ENCODE data around the gene MAP4K2.
A peak's percentile ranks its signal among the peaks of the same experiment; 100 is the strongest.

The MAP4K2 gene

GRCh38 chr11:64754124-64754918 lies 48.7 kb downstream of the MAP4K2 start:
- no peak for DNase-seq (ENCODE audit: low read depth)

DNA sequence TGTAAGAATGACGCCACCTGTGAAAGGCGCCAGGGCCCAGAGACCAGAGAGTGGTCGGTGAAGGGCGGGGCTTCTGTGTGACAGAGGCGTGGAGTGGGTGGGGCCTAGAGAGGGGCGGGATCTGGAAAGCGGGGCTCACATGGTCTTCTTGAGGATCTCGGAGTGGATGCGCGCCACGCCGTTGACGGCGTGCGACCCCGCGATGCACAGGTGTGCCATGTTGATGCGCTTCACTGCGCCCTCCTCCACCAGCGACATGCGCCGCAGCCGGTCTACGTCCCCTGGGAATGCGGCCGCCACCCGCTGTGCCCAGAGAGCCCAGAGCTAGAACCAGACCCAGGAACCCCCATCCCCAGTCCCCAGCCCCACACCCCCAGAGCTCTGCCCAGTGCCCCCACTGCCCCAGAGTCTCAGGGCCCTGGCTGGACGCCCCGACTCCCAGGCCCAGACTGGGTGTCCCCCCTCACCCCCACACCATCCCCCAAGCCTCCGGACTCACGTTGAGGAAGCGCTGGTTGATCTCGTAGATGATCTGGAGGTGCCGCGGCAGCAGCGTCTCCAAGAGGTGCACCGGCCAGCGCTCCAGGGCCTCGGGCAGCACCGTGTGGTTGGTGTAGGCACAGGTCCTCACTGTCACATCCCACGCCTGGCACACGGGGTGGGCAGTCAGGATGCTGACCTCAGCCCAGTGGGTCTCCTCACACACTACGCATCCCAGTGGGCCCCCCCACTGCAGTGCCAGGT lies 49.5 kb downstream of the MAP4K2 start:
- DNase-seq (ENCODE audit: low read depth), result no peak

DNA sequence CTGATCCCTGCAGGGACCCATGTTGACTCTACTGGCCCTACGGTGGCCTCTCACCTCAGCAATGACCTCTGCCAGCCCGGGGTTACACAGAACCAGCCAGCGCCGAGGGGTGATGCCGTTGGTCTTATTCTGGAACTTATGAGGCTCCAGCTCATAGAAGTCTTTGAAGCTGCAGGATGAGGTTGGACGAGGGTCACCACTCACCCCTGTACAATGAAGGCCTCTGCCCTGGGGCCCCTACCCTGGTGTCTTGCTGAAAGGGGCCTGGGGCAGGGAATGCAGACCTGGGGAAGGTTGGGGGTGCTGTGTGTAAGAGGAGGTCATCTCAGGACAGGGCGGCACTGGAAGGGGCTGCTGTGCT lies 50.0 kb downstream of the MAP4K2 start:
- no peak for DNase-seq (ENCODE audit: low read depth)

DNA sequence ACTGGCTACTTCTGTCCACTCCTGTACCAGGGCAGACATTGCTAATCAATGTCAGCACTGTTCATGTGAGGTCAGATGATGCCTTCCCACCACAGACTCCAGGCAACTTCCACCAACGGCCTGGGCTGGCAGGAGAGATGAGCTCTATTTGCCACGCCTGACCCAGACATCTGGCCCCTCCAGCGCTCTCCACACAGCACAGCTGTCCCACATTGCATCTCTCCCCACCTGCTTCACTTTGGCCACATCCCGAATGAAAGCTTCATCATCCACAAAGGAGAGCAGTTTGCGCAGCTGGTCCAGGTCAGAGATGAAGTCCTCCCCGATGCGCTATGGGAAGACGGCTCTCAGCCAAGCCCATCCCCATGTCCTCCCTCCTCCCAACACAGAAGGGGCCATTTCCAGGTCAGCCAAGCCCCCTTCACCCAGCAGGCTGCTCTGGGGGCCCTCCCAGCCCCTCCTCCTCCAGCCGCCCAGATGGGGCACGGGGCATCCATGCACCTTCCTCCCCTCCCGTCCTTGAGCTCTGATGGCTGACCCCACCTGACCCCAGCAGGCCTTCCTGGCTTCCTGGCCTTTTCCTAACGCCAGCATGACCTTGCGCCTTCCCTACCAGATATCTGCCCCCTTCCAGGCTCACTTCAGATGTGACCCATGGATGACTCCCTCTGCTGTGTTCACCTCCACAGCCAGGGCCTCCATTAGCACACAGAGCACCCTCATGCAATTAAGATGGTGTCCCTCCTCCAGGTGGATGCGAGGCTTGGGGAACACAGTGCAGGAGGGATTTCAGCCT lies 50.6 kb downstream of the MAP4K2 start:
- DNase-seq (ENCODE audit: low read depth), result no peak

GRCh38 chr11:64751580-64751979 lies 51.4 kb downstream of the MAP4K2 start:
- DNase-seq (ENCODE audit: low read depth), result no peak

DNA sequence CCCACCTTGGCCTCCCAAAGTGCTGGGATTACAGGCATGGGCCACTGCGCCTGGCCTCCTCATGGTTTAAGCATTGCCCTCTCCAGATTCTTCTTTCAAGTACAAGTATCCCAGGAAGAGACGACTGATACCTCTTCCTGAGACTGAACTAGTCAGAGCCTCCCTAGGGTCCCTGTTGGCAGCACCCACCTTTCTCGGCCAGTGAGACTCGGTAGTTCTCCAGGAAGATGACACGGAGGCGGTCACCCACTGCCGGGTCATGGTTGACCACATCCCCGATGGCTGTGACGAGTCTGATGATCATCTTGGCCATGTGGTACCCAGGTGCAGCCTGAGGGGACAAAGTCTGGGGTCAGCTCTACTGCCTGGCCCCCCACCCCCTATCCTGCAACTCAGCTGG lies 51.9 kb downstream of the MAP4K2 start:
- no peak for DNase-seq (ENCODE audit: low read depth)

DNA sequence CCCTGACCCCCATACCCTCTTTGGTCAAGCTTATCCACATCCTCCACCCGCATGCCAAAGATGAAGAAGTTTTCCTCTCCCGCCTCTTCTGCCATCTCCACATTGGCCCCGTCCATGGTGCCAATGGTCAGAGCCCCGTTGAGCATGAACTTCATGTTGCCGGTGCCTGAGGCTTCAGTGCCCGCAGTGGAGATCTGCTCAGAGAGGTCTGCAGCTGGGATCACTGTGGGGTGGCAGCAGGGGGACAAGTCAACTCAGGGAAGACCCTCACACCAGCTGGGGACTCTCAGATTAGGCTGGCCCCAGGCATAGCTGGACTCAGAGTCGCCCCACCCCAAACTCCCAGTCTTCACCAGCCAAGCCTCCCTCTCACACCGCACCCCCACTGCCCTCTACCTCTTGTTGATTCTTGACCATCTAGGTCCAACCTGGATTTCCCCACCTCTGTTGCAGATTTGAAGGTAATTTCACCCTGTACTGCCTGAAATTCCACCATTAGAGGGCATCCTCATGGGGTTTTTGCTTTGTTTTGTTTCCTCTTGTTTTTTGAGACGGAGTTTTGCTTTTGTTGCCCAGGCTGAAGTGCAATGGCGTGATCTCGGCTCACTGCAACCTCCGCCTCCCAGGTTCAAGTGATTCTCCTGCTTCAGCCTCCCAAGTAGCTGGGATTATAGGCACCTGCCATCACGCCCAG lies 52.5 kb downstream of the MAP4K2 start:
- no peak for DNase-seq (ENCODE audit: low read depth)

- no peak for DNase-seq (ENCODE audit: low read depth)
Observed at GRCh38 chr11:64747961-64748665, 54.9 kb downstream of the MAP4K2 start.

DNA sequence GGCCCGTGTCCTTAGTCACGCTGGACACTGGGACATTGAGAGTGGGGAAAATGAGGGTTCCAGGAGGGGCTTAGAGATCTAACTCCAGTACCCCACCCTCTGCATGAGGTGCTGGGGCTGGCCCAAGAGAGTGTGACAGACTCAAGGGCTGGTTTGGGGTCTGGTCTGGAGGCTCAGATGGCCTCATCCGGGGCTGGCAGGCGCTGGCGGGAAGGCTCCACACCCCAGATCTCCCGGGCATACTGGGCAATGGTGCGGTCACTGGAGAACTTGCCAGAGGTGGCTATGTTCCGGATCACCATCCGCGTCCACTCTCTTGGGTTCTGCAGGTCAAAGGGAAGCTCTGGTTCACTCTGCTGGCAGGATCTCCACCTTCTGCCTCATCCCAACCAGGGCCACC lies 56.5 kb downstream of the MAP4K2 start:
- DNase-seq (ENCODE audit: low read depth), result no peak

DNA sequence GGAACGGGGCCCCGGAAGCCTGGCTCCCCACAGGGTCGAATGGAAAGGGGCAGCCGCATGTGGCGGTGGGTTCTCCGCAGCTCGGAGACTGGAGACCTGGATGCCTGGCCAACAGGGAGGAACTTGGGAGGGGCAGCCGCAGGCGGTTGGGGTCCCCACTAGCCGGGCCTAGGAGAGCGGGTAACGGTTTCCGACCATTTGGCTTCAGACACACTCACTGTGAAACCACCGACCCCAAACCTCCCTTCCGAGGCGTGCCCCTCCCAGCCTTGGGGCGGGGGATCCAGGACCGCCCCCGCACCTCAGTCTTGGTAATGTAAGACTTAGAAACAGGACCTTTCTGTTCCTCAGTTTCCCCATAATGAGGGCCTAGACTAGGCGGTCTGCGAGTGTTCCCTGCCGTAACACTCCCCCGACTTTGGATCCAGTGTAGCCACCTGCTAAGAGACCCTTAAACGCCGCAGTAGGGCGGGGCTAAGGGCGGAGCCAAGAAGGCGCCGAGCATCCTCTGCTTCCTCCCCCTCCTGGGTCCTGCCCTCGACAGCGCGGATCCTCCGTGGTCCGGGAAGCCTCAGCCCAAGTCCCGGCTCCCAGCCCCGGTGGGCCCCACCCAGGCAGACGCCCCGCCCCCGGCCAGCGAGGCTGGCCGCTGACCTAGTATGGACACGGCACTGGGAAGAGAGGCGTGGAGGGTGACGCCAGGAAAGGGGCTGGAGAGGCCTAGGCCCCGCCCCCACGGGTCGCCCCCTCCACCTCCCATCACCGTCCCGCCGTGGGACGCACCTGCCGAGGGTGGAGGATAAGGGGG lies 57.3 kb downstream of the MAP4K2 start:
- DNase-seq (ENCODE audit: low read depth), result peak; percentile 46

DNA sequence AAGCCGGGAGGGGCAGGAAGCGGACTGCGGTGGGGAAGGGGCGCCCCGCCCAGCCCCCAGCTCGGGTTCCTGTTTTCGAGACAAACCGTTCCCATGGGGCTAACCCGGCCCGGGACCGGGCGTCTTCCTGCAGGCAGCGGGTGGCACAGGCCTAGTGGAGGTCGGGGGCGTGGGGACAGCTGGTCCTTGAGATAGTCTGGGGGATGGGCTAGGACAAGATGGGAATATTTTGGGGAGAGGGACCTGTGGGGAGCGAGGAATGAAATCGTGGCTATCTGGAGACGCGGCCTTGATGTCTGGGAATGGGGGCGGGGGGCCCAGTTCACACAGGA lies 57.9 kb downstream of the MAP4K2 start:
- no peak for DNase-seq (ENCODE audit: low read depth)

GRCh38 chr11:64744544-64745188 lies 58.3 kb downstream of the MAP4K2 start:
- no peak for DNase-seq (ENCODE audit: low read depth)

GRCh38 chr11:64743591-64744543 lies 59.1 kb downstream of the MAP4K2 start, which contains the start of gene RASGRP2:
TSS of gene RASGRP2 (minus strand) at chr11:64744142. CDS start at chr11:64742866, 1,276 bp downstream.
- DNase-seq (ENCODE audit: low read depth), result peak; percentile 61

GRCh38 chr11:64742889-64743590 lies 60.0 kb downstream of the MAP4K2 start:
- peak; percentile 65 for DNase-seq (ENCODE audit: low read depth)

DNA sequence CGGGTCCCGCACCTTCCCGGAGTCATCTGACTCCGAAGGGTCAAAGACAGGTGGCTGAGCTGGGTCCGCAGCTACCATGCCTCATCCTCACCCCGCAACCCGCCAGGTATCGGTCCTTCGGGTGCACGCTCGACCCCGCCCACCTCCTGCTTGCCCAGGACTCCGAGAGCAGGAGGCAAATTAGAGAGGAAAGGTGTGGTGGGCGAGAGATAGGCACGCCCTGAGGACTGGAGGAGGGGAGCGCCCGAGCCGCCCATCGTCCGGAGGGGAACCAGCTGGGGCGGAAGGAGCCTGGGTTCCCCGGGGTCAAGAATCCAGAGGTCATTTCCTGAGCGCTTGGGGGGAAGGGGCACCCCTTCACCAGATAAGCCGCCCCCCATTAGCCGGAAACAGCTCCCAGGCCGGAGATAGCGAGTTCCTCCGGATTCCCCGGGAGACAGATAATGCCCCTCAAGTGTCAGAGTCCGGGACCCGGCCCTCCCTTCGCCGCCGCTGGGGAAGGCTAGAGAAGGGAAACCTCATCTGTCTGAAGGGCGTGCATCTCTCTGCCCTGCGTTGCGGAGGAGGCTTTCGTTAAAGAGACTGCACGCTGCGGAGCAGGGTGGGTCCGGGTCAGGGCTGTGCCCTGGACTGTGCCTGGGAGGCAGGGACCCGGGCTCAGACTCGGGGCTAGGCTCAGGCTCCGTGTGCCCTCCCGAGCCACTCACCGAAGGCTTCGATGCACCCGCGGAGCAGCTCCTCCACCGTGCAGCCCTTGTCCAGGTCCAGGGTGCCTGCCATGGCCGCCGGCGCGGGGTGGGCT lies 60.7 kb downstream of the MAP4K2 start:
- no peak for DNase-seq (ENCODE audit: low read depth)

DNA sequence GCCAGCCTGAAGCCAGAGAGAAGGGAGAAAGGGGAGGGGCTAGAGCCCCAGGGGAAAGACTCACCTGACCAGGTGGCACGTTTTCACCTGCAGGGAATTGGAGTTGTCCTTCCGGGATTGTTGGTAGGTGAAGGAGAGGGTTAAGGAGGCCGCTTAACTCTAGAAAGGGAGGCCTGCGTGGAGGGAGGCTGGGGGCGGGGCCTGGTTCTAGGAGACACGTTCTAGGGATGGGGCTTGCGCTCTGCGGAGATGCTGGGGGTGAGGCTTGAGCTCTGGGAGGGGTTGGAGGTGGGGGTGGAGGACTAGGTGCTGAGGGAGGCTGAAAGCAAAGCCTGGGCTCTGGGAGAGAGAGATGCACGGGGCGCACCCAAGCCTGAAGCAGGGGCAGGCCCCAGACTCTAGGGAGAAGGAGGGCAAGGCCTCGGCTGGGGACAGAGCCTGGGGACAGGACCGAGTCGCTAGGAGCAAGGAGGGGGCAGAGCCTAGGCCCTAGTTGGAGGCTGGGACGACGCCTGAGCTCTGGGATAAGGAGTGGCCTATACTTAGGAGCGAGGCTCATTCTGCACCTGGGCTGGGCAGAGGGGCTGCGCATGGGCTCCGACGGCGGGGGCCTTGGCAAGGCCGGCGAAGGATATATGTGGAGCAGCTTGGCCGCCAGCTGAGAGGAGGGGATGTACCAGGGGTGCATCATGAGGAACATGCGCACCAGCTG lies 61.5 kb downstream of the MAP4K2 start:
- no peak for DNase-seq (ENCODE audit: low read depth)

- no peak for DNase-seq (ENCODE audit: low read depth)
Observed at GRCh38 chr11:64739871-64740270, 63.1 kb downstream of the MAP4K2 start.

Measured in activated T-cell treated with anti-CD3 and anti-CD28 coated beads for 24 hours (primary cell).